CD4-positive, alpha-beta T cell treated with Interleukin-15 for 4 hours (primary cell): ENCODE results near the gene ROBO1.

Source experiments
- DNase-seq: peaks from one replicate; pipeline ENCODE4 v3.0.0-alpha.2; 2020; ENCODE audit warnings: low spot score

Gene ROBO1

GRCh38 chr3:79670178-79670577 is 97.6 kb downstream of the ROBO1 start:
- DNase-seq = no peak

- DNase-seq = no peak
Measured at GRCh38 chr3:79664455-79664854, 103.3 kb downstream of the ROBO1 start.

DNA sequence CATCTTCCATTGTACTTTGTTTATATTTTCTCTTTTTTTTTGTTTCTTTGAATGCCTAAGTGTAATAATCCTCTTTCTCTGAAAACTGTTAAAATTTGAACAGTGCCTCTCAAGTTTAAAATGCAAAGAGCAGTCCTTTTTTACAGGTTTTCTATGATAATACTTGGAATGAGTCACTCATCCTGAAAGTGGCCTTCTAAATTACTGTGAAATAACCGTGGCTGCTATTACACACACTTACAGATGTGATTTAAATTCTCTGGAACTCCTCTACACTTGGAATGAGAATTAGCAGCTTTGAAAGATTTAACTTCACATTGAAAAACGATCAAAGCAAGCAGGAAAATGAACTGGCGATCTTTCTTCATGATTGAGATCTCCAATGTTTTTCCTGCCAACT is 105.9 kb downstream of the ROBO1 start:
- DNase-seq = no peak

GRCh38 chr3:79657076-79657475 is 110.7 kb downstream of the ROBO1 start:
- no peak for DNase-seq

- DNase-seq = no peak
Measured at GRCh38 chr3:79654019-79654418, 113.8 kb downstream of the ROBO1 start.

- DNase-seq = no peak
Measured at GRCh38 chr3:79653266-79653830, 114.5 kb downstream of the ROBO1 start.

GRCh38 chr3:79651536-79652065 is 116.2 kb downstream of the ROBO1 start:
- DNase-seq = no peak

GRCh38 chr3:79639855-79640254 is 127.9 kb downstream of the ROBO1 start:
- no peak for DNase-seq

- no peak for DNase-seq
Measured at GRCh38 chr3:79636372-79636771, 131.4 kb downstream of the ROBO1 start.

DNA sequence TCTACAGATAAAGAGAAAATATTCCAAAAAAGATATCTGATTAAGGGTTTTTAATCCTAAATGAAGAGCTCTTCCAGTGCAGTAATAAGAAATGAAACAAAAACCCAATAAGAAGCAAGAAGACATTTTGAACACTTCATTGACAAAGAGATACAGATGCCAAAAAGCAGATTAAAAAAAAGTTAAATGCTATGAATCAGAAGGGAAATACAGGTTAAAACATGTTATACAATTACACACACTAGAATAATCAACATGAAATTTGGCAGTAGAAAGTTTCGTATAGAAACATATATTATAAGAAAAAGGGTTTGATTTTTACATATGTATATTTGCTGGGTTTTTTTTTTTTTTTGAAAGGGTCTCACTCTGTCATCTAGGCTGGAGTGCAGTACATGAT is 135.0 kb downstream of the ROBO1 start:
- no peak for DNase-seq

DNA sequence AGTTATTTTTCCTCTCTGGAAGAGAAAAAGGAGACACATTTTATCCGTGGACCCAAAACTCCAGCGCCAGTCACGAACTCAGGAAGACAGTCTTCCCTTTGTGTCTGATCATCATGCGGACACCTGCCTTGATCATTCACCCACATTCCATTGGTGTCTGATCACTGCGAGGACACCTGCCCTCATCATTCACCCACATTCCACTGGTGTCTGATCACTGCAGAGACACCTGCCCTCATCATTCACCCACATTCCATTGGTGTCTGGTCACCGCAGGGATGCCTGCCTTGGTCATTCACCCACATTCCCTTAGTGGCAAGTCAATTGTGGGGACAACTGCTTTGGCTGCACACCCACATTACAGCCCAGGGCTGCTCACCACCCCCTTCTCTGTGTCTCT is 148.9 kb downstream of the ROBO1 start:
- no peak for DNase-seq

DNA sequence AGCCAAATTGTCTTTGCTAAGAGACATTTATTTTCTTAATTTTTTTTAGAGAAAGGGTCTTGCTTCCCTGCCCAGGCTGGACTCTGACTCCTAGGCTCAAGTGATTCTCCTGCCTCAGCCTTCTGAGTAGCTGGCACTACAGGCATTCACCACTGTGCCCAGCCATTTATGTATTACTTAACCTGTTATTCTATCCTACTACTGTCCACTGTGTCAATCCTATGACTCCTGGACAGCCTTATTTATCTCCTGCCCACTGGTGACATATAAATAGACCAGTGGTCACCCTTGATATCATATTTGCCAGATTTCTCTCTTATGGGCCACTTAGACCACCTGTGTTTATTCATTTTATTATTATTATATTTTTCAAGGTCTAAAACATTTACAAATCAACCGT is 161.4 kb downstream of the ROBO1 start:
- DNase-seq = no peak

GRCh38 chr3:79604681-79605080 is 163.1 kb downstream of the ROBO1 start:
- no peak for DNase-seq

GRCh38 chr3:79602385-79602784 is 165.4 kb downstream of the ROBO1 start:
- no peak for DNase-seq

DNA sequence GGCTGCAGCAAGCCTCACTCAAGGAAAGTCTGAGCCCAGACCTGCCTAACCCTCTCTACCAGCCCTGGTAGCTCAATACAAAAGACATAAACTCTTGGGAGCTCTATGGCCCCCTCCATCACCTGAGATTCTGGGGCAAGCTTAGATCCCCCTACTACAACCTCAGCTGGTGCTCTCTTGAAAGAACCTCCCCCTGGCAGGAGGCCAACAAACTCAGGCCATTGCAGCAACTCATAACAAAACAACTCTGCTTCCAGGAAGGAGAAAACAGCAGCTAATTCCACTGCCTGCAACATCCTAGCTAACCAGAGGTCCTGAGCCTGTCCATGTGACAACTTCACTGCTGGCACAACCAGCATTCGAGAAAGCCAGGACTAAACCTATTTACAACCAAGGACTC is 169.2 kb downstream of the ROBO1 start:
- DNase-seq = no peak

DNA sequence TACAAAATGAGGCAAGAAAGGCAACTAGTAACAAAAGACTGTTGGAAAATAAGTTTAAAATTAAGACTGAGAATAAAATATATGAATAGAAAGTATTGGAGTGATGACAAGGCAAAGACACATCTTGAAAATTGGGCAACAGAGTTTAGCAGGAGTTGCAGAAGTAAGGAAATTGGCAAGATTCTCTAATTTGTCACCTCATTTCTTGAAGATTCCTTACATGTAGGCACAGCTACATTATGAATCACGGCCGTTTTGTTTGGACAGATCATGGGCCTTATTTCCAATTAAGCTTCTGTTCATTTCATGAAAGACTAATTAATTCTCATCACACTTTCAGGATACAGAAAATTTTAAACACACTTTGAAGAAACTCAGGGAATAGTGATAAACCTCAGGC is 170.1 kb downstream of the ROBO1 start:
- no peak for DNase-seq

- no peak for DNase-seq
Measured at GRCh38 chr3:79587150-79587549, 180.6 kb downstream of the ROBO1 start.

GRCh38 chr3:79586232-79586631 is 181.6 kb downstream of the ROBO1 start:
- no peak for DNase-seq

- DNase-seq = no peak
Measured at GRCh38 chr3:79572930-79573329, 194.9 kb downstream of the ROBO1 start.

GRCh38 chr3:79568938-79569337 is 198.9 kb downstream of the ROBO1 start:
- DNase-seq = no peak

DNA sequence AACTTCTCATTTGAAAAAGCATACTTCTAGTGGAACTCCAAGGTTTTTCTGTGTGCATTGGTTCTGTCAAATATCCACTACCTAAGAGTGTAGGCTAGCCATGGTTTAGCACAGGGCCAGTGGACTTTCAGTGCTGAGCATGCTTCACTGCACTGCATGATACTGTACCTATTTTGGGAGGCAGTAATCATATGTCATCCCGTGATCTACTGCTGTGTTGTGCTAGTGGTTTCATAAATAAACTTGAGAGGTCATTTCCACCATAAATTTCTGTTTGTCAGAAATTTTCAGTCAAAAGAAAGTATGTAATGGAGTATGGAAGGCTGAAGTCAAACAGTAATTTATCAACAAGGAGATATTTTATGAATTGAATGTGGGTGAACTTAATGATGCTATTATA is 203.6 kb downstream of the ROBO1 start:
- no peak for DNase-seq

DNA sequence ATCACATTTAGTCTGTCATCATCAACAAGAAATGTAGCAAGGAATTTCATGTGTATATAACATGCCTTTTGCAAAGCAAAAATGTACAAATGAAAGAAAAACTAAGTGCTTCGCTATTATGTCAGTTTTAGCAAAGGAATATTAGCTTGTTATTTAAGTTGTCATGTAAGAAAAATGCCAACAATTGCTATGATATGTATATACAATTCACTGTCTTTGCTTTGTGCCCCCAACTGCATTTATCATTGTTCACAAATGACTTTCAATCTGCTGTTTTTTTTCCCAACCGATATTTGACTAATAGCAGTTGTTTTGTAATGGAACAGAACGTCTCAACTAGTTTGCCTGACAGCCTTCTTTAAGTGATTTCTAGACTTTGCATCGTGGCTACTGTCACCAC is 207.1 kb downstream of the ROBO1 start:
- DNase-seq = no peak

GRCh38 chr3:79558943-79559342 is 208.9 kb downstream of the ROBO1 start:
- DNase-seq = no peak

- DNase-seq = no peak
Measured at GRCh38 chr3:79555655-79556054, 212.1 kb downstream of the ROBO1 start.

GRCh38 chr3:79551997-79552396 is 215.8 kb downstream of the ROBO1 start:
- no peak for DNase-seq
